ENCODE data around the gene PAPPA.

PAPPA gene

GRCh38 chr9:116411506-116411905 lies 257.9 kb downstream of the PAPPA start:
- no peak overlapping the region for H3K4me3 ChIP-seq (ENCODE audit: low read length)
- DNase-seq (ENCODE audit: low read depth): no peak
- TF ChIP-seq CTCF (IDR thresholded peaks at IDR 0.05; ENCODE audit: insufficient read depth, low read depth, low read length, missing control alignments): no peak

- DNase-seq (ENCODE audit: low read depth): no peak
- no peak for TF ChIP-seq CTCF (IDR thresholded peaks at IDR 0.05; ENCODE audit: insufficient read depth, low read depth, low read length, missing control alignments)
- H3K4me3 ChIP-seq (ENCODE audit: low read length): no peak overlapping the region
Measured at GRCh38 chr9:116414374-116414773, 260.8 kb downstream of the PAPPA start.

- DNase-seq (ENCODE audit: low read depth): no peak
- no peak for TF ChIP-seq CTCF (IDR thresholded peaks at IDR 0.05; ENCODE audit: insufficient read depth, low read depth, low read length, missing control alignments)
- H3K4me3 ChIP-seq (ENCODE audit: low read length): no peak overlapping the region
Measured at GRCh38 chr9:116416421-116416820, 262.8 kb downstream of the PAPPA start.

GRCh38 chr9:116417464-116417863 lies 263.9 kb downstream of the PAPPA start:
- peak; percentile 28 for DNase-seq (ENCODE audit: low read depth)
- no peak for TF ChIP-seq CTCF (IDR thresholded peaks at IDR 0.05; ENCODE audit: insufficient read depth, low read depth, low read length, missing control alignments)
- no peak overlapping the region for H3K4me3 ChIP-seq (ENCODE audit: low read length)

GRCh38 chr9:116419181-116419580 lies 265.6 kb downstream of the PAPPA start:
- no peak for TF ChIP-seq CTCF (IDR thresholded peaks at IDR 0.05; ENCODE audit: insufficient read depth, low read depth, low read length, missing control alignments)
- H3K4me3 ChIP-seq (ENCODE audit: low read length): no peak overlapping the region
- DNase-seq (ENCODE audit: low read depth): no peak

GRCh38 chr9:116420993-116421538 lies 267.5 kb downstream of the PAPPA start:
- no peak for TF ChIP-seq CTCF (IDR thresholded peaks at IDR 0.05; ENCODE audit: insufficient read depth, low read depth, low read length, missing control alignments)
- no peak overlapping the region for H3K4me3 ChIP-seq (ENCODE audit: low read length)
- DNase-seq (ENCODE audit: low read depth): peak; percentile 95

Data from epithelial cell of esophagus (primary cell).